ENCODE data around the gene KIAA0319L.
A peak's percentile ranks its signal among the peaks of the same experiment; 100 is the strongest.

Gene KIAA0319L

DNA sequence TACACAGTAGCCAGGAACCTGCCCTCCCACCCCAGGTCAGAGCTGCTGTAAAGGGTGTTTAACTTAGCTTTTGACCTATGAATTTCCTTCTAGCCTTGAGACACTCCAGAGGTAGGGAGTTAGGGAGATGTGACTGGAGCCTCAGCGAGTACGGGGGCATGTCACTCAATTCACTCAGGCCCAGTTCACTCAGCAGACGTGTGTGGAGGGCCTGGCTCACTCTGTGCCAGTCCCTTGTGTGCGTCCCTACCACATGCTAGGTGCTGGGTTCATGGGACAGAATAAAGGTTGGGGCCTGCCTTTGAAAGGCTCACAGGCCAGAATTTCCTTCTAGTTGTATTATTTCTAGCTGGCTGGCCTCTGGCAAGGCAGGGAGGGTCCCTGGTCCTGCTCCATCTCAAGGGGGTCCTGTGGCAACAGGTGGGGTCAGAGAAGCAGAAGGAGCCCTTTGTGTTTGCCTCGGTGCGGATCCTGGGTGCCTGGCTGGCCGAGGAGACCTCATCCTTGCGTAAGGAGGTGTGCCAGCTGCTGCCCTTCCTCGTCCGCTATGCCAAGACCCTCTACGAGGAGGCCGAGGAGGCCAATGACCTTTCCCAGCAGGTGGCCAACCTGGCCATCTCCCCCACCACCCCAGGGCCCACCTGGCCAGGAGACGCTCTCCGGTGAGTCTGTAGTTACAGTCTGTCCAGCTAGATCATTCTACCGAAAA lies 4.9 kb upstream of the KIAA0319L start:
- DNase-seq, result no peak

DNA sequence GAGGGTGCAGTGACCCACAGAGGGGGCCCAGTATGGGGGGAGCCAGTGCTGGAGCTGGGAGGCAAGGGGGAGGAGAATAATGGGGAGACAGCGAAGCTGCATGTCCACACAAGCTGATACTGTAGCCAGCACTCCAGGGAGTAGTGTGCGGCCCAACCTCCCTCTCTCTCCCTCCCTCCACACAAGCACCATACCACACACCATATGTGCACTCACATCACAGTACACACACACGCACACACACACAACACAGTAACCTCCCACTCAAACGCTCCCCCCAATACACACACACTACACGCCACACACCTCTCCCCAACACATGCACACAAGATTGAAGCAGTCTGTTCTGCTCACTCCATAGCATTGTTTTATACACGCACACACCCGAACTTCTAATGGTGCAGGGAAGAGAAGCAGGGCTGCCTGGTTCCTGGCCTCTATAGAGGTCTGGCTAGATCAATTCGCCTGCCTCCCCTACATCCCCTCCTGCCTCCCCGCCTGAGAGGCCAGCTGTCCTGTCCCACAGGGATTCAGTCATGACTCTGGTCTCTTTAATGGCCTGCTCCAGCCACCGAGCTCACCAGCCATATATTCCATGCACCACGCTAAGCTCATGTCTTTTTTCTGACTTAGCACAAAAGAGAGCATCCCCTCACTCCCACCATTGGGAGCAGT lies 4.2 kb upstream of the KIAA0319L start:
- no peak for DNase-seq

DNA sequence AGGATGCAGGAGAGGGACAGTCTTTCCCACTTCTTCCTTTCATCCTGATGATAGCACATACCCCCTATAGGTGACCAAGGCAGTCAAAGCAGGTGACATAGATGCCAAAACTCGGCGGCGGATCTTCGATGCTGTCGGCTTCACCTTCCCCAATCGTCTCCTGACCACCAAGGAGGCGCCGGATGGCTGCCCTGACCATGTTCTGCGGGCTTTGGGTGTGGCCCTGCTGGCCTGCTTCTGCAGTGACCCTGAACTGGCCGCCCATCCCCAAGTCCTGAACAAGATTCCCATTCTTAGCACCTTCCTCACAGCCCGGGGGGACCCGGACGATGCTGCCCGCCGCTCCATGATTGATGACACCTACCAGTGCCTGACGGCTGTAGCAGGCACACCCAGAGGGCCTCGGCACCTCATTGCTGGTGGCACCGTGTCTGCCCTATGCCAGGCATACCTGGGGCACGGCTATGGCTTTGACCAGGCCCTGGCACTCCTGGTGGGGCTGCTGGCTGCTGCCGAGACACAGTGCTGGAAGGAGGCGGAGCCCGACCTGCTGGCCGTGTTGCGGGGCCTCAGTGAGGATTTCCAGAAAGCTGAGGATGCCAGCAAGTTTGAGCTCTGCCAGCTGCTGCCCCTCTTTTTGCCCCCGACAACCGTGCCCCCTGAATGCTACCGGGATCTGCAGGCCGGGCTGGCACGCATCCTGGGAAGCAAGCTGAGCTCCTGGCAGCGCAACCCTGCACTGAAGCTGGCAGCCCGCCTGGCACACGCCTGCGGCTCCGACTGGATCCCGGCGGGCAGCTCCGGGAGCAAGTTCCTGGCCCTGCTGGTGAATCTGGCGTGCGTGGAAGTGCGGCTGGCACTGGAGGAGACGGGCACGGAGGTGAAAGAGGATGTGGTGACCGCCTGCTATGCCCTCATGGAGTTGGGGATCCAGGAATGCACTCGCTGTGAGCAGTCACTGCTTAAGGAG lies 3.3 kb upstream of the KIAA0319L start:
- DNase-seq, result no peak

DNA sequence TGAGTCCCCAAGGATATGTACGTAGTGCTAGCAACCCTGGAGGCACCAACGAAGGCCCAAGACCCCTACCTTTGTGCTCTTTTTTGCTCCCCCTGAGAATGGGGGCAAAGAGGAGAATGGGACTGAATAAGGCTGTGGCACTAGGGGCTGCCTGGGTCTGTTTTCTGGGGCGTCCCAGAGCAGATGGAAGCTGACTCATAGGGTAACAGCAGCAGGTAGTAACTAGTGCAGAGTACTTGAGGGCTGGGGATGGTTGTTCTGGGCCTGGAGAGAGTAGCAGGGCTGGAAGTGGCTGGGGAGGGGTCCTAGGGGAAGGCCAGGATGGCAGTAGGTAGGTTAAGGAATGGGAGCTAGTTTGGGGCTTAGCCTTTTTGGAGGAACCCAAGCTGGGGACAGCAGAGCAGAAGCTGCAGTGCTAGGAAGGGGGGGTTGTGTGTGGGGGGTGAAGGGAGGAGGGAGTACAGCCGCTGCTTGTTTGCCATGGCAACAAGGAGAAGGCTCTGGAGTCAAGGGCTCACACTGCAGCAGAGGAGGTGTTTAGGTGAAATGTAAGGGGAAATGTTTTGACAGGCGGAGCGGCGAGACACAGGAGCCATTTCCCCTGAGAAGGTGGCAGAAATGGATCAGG lies 2.2 kb upstream of the KIAA0319L start:
- peak; percentile 40 for DNase-seq

DNA sequence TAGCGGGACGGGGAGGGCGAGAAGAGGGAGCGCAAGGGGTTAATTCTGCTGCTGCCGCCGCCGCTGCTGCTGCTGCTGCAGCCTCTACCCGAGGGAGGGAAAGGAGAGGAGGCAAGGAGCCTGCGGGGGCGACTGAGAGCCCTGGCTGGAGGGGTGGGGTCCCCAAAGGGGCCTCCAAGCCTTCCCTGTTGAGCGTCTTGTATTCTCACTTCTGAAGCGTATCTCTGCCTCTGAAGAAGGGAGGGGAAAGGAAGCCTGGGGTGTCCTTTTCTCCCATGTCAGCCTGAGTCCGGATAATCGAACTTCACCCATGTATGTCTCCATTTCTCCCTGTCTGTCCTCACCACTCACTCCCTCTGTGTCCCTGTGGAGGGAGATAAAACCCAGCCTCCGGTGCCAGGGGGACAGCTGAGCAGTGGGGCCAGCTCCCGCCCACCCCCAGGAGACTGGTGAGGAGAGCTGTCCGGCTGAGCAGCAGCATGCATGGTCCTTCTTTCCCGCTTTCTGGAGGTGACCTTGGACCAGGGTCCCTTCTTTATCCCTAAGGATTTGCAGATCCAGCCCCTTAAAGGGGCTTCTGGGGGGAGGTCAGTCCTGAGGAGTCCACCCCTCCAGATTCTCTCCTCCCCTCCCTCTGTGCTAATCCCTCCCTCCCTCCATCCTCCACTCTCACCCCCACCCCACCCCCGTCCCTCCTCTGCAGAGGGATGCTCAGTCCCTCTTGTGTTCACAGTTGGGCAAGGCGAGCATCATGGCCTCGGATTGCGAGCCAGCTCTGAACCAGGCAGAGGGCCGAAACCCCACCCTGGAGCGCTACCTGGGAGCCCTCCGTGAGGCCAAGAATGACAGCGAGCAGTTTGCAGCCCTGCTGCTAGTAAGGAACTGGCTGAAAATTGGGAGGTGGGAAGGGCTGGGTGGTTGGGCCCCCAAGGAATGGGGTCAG lies 1.4 kb upstream of the KIAA0319L start:
- no peak for DNase-seq

DNA sequence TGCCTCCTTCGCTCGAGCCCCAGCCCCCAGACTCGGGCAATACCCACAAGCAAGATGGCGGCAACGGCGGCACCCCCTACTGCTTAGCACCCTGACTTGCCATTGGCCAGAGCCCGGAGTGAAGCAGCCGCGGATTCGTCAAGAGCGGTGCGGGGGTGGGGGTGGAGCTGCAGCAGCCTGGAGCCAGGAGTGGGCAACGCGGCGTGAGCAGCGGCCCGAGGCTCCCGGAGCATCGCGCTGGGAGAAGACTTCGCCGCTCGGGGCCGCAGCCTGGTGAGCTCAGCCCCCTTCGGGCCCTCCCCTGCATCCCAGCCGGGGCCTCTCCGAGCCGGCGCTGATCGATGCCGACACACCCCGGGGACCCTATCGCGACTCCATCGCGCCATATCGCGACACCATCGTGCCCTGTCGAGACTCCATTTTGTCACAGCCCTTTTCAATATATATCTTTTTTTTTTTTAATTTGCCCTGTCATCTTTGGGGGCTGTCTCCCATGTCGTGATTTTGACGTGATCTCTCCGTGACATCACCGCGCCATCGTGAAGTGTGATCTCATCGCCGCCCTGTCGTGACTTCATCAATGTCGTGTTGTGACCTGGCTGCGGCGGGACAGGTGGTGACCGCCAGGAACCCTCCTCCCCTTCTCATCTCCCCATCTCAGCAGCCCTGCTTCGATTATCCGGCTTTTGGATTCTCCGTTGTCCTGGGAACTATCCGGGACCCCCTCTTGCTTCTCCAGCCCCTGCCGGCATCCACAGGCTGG lies 589 bp upstream of the KIAA0319L start, which contains the start of gene NCDN:
NCDN (plus strand) TSS at position 189 of the 763 bp plus-strand sequence; CDS start at position 581, 392 bp downstream.
- peak; percentile 94 for DNase-seq

DNA sequence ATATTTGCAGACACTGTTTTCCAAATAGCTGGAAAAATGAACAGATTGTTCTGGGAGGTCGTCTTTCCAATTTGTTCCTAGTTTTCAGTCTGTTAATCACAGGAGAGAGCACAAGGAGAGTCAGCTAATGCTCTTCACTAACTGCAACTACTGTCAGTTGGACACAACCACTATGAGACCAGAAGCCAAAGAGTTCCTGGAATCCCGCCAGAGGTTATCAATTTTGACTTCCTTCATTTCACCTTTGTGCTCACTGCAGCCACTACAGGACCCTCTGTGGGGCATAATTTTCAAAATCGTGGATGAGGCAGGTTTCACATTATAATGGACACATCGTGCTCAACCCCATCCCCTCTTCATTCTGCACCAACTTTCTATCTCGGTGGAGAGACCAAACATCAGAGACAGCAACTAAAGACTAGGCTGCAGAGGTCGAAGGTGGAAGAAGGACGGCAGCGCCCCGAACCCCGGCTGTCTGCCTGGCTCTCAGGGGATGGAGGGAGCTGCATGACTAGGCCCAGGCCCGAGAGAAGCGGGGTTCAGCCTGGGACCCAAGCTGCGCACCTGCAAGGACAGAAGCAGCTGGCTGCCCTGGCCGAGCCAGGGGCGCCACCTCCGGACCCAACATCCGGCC lies 602 bp downstream of the KIAA0319L start:
- DNase-seq, result no peak

DNA sequence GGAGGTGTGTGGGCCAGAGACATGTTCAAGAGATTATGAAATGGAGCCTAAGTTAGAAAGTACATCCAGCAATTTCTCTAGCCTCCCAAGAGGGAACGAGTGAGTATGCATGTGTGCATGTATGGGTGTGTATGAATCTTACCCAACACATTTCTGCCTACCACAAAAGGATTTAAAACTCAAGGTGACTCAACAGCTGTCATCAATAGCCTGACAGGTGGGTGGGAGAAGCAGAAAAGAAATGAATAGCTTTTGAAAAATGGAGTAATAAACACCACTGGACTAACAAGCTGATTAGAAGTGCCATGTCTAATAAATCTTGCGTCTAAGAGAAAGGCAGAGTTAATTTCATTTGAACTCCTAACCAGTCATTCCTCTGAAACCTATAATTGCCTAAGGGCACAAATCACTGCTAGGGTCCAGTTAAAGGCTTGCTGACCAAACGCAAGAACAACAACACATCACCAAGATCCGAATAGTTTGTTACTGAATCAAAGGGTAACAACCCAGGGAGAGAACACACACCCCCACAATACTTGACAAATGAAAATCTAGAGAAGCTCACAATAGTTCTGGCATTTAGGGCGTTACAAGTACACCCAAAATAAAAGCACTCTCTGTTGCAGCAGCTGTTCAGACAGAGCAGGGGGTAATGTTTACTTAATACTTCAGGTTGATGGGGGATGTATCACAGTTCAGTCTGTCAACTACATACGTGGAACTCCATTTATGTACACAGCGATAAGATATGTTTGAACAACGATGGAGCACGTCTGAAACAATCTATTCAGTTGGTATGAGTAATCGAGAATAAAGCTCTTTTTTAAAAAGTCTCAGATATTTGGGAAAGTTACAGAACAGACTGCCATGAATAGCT lies 1.4 kb downstream of the KIAA0319L start:
- no peak for DNase-seq

DNA sequence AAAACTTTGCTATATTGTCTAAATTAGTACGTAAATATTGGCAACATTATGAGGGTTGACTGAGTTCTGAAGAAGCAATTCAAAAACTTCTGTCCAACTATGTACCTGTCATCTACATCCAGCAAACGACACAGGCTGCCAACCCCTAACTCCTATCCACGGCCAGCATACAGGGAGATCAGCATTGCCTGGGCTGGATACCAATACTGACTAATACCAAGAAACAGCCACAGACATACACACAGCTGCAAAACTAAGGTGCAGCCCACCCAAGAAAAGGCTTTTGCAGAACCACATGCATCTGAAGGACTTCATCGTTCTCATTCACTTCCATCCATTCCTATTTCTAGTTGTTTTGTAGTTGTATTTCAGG lies 2.0 kb downstream of the KIAA0319L start:
- DNase-seq, result no peak

DNA sequence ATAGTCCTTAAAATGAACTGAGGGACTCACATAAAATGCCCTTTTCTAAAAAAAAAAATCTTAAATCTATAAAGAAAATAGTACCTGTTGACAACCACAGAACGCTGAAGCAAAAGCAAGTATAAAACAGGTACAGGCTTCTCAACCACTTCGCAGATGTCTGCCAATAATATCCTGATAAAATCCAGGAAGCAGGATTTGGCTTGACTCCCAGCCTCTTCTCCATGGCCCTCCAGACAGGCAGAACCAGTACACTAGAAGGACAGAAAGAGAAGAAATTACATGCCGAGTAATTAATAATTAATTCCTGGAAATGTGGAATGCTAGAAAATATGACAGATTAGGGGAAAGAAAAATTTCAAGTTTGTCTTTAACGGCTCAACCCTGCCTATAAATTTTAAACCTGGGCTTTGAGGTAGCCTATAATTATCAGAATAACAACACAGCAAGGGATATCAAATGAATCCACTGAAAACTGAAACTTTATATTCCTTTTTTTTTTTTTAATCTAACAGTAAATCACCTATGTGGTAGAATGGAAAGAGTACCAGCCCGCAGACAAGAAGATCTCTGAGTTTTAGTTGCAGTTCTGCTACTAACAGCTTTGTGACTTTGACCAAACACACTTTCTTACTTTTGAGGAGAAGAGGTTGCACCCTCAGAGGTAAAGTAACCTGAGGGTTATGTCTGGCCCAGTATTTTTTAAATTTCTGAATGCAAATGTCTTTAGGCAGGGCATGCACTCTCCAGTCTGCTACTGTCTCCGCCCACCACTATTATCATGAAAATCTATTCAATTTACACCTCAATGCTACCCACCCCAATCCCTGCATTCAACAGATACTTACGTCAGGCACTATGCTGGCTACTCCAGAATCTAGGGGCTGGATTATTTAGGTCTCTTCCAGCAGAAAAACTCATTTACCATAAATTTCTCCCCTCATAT lies 2.7 kb downstream of the KIAA0319L start:
- DNase-seq, result no peak

DNA sequence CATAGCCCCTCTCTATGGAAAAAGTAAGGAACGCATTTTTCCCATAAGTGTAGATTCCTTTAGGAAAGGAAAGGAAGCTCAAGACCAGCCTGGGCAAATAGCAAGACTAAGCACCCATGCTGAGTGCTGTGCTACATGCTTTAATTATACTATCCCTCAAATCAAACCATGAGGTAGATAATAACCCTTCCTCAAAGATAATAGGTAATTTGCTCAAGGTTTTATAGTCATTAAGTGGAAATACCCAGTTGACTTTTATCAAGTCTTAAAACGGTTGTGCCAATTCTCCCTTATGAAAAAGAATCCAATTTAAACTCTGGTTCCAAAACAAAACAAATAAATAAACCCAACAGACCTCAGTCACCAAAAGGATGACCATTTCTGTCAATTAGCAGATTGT lies 3.4 kb downstream of the KIAA0319L start:
- no peak for DNase-seq

DNA sequence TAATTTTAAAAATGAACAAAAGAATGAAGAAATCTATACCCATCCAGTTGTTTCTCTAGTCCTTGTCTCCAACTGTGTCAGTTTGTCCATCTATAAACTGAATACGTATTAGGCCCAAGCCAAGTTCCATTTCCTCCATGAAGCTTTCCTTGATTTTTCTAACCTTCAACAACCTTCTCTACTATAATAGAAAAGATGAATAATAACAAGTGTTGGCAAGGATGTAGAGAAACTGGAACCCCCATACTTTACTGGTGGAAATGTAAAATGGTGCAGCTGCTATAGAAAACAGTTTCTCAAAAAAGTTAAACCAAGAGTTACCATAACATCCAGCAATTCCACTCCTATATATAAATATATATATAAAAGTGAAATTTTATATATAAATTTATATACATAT lies 10.6 kb downstream of the KIAA0319L start:
- DNase-seq, result no peak

DNA sequence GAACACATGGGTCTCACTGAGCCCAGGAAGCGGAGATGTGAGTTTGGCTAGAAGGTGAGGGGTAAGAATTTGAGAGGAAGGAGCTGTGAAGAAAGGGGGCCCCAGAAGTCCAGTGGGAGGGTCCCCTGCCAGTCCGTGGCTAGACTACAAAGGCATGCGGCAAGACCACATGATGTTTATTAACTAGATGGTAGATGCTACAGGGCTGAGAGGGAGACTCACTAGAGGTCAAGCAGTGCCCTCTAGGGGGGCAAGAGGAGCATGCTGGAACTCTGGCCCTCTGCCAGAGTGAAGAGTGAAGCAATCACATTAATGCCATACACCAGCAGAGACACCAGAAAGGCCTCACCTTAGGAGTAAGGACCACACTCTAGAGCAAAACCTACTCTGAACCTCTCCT lies 12.2 kb downstream of the KIAA0319L start:
- peak; percentile 49 for DNase-seq

DNA sequence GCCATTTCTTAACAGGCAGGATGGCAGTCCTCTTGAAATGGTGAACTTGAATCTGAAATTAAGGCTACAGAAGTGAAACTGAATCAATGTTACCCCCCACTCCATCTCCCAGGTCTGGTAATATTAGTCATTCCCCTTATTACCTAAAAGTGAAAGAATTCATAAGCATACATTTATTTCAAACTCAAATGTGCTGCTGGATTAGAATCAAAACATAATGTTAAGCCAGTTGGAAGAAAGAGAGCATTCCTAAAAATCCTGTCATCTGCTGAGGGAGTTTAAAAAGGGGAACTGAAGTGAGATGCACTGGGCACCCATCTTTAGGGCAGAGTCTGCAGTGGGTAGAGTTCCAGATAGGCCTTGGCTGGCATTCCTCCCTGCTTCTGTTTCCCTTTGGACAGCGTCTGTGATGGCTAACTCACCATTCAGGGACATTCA lies 17.4 kb downstream of the KIAA0319L start:
- no peak for DNase-seq

DNA sequence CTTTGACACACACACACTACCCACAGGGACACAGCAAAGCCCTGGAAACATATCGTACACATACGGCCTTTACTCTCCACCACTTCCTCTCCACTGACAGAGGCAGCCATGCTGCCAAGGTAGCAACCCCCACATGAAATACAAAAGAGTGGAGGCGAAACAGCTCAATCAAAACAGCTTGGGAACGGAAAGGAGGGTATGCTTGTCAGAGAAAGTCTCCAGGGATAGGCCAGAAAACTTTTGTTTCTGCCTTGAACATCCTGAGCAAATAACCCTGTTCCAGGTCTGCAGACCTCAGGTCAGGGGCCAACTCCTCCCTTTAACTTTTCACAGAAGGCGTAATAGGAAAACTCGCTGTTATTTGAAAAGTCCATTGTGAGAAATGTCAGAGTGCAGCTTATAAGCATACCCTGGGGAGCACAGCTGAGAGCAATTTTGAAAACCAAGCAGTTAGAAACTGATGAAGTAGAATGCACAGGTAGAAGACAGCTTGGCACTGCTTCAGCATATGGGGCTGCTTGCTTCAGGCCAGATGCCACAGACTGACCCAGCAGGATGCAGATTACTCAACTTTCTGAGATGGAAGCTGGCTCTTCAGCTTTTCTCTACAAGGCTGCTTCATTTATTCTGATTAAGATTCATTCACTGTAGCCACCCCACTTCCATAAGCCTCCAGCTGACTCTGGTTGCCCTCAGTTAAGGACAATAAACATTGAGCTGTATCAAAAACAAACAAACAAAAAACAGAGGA lies 18.0 kb downstream of the KIAA0319L start:
- DNase-seq, result peak; percentile 70

DNA sequence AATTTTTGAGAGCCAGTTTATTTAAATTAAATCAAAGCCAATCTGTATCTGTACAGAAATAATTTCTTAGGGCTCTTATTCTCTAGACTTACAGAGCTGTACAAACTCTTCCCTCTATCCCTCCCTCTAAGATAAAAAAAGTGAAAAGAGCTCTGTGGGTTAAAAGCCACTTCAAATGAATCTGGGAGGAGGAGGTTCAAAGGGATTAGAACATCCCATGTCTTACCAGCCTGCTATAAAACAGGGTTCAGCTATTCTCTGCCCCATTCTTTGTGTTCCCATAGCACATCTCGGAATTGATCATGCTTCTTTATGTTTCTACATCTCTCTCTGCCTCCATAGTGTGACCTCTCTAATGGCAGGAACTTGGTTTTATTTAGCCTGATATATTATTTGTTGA lies 19.4 kb downstream of the KIAA0319L start:
- DNase-seq, result no peak

DNA sequence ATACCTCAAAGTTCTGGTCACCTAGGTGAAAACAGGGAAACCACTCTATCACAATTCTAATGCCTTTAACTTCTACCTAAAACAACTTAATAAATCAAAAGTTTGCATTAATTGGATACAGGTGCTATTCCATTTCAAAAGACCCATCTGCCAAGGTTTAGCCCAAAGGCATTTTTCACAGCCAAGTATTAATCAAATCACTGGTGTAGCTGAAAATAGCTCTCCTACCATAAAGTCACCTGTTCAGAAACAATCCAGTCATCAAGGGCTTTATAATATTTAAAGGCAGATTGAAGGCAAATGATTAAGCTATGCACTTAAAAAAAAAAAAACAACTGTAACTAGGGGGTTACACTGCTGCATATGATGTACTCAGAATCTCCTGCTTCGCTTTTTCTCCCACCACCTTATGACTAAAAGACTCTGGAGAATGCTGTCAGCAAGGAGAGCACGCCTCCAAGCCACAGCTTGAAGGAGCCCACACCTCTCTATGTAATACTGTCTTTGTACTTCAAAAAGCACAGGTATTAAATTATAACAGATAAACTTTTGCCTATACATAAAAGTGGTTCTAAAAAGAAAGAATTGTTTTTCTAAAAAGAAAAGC lies 20.5 kb downstream of the KIAA0319L start:
- no peak for DNase-seq
